HG02678 (cell line): ENCODE data around the gene GAPVD1.
"Not testable (repeated sequence)": the region's sequence is repeated elsewhere in the genome, so short reads cannot be mapped to it uniquely, and the experiment has no call there.

ENCODE experiments used
- ATAC-seq: cut with Tn5 transposase; IDR thresholded peaks from one replicate; pipeline ENCODE4 v1.9.1; 2021; ENCODE audit warnings: mild to moderate bottlenecking, moderate library complexity; ENCODE audit not compliant: unreplicated experiment

The GAPVD1 gene

DNA sequence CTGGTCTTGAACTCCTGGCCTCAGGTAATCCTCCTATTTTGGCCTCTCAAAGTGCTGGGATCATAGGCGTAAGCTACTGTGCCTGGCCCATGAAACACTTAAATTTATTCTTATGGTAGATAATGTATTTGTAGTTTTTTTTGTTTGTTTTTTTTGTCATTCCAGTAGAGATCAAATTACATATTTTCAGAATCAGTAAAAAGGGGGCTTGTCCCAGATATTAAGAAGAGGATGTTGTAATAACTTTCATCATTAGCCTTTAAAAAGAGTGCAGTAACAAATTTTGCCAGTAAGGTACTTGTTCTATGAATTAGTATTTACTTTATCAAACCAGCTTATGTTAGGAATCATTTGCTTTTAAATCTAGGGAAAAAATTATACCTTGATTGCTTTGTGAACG lies 42.6 kb downstream of the GAPVD1 start:
- no peak for ATAC-seq

DNA sequence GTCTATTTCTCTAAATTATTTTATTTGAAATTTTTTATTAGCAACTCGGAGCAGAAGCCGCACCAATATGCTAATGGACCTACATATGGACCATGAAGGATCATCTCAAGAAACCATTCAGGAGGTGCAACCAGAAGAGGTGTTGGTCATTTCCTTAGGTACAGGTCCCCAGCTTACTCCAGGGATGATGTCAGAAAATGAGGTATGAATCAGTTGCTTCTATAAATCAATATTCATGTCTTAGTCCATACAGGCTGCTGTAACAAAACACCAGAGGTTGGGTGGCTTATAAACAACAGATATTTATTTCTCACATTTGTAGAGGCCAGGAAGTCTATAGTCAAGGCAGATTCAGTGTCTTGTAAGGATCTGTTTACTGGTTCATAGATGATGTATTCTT lies 50.8 kb downstream of the GAPVD1 start:
- no peak for ATAC-seq

DNA sequence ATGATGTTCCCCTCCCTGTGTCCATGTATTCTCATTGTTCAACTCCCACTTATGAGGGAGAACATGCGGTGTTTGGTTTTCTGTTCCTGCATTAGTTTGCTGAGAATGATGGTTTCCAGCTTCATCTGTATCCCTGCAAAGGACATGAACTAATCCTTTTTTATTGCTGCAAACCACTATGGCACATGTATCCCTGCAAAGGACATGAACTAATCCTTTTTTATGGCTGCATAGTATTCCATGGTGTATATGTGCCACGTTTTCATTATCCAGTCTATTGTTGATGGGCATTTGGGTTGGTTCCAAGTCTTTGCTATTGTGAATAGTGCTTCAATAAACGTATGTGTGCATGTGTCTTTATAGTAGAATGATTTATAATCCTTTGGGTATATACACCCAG lies 54.7 kb downstream of the GAPVD1 start:
- not testable (repeated sequence) for ATAC-seq

DNA sequence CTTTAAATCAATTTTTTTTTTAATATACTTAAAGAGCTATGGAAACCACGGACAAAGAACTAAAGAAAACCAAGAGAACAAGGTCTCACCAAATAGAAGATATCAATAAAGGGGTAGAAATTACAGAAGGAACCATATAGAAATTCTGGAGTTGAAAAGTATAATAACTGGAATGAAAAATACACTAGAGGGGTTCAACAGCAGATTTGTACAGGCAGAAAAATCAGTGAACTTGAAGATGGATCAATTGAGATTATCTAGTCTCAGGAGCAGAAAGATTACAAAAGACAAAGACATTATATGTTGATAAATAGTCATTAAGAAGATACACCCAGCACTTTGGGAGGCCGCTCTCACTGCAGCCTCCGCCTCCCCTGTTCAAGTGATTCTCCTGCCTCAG lies 56.1 kb downstream of the GAPVD1 start:
- ATAC-seq: no peak

DNA sequence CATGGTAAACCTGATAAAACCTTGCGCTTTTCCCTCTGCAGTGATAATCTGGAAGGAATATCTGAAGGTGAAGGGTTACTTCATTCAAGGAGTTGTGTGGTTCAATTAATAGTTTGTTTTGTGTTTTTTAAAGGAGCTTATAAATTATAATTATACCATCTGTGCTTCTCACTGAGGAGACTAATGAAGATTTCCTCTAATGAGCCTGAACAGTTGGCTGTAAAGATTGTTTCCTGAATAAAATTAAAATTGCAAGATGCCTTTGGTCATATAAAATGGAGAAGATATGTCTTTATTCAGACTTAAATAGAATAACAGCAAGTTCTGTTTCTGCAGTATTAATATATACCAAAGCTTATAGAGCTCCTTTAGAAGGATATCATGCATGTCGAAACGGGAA lies 59.9 kb downstream of the GAPVD1 start:
- no peak for ATAC-seq

DNA sequence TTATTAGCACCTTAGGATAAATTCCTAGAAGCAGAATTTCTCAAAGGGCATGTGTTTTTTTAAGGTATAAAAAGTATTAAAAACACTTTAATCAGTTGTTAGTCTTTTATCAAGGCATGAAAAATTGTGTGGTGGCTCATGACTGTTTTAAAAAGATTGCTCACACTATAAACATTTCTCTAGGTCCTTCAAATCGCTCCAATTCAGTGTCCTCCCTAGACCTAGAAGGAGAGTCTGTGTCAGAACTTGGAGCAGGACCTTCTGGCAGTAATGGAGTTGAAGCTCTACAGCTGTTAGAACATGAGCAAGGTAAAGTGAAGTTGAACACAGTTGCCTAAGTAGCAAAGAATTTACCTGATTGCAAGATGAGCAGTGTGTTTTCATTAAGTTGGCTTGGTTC lies 62.0 kb downstream of the GAPVD1 start:
- ATAC-seq: no peak

DNA sequence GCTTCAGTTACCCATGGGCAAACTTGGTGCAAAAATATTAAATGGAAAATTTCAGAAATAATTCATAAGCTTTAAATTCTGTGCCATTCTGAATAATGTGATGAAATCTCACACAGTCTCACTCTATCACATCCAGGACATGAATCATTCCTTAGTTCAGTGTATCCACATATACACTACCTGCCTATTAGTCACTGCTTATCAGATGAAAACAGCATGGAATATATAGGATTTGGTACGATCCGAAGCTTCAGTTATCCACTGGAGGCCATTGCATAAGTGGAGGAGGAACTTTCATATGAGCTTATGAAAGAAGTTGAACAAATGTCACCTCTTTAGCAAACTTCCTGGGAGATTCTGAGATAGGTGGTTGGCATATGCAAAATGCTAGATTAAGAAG lies 64.2 kb downstream of the GAPVD1 start:
- ATAC-seq: no peak

DNA sequence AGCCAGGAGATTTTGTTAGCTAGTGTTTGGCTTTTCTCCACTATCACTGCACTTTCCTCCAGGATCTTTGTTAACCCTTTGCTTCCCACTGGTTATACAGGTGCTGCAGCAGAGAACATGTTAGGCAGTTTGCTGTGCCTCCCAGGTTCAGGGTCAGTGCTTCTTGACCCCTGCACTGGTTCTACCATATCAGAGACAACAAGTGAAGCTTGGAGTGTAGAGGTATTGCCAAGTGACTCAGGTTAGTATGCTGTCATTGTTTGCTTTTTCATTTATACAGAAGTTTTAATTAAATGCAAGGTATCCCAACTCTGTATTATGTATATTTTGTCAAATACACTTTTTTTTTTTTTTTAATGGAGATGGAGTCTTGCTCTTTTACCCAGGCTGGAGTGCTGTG lies 68.4 kb downstream of the GAPVD1 start:
- ATAC-seq: no peak

DNA sequence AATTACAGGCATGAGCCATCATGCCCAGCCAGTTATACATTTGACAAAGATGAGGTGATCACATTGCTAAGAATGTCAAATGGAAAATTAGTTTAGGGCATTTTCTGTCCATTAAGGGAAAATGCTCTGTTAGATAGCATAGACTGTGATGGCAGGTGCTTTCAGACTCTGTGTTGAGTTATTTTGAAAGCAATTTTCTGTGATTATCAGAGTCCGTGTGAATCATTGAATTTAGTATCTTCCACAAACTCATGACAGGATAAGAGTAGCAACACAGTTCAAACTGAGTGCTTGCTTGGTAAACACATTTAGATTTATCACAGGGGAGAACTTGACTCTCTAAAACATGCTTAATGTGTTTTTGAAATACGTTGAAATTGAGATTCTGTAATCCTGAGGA lies 69.0 kb downstream of the GAPVD1 start:
- ATAC-seq: no peak

DNA sequence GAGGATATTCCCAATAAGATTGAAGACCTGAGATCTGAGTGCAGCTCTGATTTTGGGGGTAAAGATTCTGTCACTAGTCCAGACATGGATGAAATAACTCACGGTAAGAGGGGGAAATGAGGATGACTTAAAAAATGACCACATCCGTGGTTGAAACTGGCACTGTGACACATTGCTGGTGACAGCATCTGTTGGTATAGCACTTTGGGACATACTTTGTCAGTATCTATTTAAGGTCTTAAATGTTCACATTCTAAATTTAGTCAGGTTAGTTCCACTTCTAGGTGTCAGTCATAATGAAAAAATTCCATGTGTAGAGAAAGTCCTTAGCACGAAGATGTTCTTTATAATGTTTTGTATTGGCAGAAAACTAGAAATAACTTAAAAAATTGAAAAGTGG lies 70.9 kb downstream of the GAPVD1 start:
- ATAC-seq: no peak

DNA sequence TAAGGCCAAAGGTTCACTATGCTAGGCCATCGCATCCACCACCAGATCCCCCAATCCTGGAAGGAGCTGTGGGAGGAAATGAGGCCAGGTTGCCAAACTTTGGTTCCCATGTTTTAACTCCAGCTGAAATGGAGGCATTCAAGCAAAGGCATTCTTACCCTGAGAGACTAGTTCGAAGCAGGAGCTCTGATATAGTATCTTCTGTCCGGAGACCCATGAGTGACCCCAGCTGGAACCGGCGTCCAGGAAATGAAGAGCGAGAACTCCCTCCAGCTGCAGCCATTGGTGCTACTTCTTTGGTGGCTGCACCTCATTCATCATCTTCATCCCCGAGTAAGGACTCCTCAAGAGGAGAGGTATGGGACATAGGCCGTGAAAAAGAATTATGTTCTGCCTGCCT lies 75.6 kb downstream of the GAPVD1 start:
- ATAC-seq: no peak

DNA sequence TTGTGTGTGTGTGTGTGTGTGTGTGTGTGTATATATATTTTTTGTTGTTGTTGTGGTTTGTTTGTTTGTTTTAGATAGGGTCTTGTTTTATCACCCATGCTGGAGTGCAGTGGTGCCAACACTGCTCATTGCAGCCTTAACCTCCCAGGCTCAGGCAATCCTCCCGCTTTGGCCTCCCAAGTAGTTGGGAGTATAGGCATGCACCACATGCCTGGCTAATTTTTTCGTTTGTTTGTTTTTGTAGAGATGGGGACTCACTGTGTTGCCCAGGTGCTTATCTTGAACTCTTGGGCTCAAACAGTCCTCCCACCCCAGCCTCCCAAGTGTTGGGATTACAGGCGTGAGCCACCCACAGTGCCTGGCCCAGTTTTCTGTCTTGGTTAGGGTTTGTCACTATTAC lies 77.3 kb downstream of the GAPVD1 start:
- no peak for ATAC-seq

DNA sequence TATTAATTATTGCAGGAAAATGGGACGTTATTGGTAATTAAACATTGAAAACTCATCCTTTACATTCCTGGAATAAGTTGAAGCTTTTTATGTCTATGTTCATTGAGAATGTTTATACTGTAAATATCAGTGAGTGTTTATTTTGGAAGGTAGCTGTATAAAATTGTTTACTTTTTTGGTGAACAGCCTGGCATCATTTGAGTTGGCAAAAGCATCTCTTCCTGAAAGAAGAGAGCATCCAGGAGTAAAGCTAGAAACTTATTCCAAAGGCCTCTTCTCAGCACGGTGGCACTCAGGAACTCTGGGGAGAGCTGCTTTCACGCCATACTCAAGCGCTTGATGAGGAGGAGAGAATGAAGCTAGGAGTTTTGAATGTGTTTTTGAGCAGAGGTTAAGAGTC lies 79.9 kb downstream of the GAPVD1 start:
- ATAC-seq: no peak

DNA sequence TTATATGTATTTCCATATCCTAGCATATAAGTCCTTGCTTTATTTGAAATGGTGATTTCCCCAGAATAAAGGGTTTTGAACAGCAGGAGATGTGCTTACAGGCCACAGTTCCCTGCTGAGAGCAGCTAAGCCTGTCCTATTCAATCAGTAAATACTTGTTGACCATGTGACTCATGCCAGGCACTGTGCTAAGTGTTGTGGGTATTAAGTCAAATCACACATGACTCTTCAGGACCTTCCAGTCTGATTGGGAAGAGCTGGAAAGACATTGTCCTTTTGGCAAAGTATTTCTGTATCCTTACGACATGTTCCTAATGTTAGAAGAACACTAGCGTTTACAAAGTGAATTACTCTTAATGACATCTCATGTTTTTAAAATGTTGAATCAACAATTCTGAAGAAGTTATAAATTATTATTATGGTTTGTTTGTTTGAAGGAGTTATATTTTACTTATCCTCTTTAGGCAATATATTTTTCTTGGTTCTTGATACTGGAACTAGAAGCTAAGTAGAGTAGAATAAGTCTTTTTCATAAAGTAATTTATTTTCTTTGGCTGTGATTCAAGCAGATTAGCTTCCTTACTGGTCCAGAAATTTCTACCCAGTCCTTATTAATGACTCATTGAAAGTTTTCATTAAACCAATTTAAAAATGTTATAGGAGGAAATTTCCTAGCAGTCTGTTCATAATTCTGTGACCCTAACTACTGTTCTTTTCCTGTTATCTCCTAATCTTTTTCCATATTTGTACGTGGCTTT lies 82.1 kb downstream of the GAPVD1 start:
- no peak for ATAC-seq

DNA sequence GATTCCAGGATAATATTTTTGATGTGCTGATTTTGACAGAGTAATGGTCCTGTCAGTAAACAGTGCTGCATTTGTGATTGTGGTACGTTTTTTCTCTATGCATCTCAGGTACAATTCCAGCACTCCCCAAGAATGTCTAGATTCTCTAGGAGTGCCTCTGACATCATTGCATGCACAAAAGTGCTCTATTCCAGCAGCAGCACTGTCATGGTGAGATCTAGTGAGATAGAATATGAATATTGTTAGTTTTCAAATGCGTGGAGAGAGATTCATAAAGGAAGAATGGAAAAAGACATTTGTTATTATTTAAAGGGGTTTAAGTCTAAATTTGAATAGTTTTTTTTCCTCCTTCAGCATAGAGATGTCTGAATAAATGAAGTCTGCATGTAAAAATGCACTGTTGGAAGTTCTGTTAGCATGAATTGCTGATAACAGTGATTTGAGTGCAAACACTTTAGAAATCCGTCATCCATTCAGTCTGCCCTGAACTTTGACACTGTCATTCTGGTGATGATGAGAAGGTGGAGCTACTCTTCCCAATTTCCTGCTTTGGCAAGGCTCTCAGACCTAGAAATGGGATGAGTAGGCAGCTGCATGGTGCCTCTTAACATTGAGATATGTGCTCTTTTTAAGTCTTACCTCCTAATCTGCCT lies 84.6 kb downstream of the GAPVD1 start:
- no peak for ATAC-seq

DNA sequence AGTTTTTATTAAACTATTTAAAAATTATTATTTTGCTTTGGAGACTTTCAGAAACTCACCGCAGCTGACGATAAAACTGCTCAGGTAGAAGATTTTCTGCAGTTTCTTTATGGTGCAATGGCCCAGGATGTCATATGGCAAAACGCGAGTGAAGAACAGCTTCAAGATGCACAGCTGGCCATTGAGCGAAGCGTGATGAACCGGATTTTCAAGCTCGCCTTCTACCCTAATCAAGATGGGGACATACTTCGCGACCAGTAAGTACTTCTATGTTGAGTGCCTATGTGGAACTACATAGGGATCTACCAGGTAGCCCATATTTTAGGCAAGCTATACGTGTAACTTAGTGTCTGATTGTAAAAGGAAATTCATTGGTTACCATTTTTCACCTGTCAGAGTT lies 94.0 kb downstream of the GAPVD1 start:
- ATAC-seq: no peak

DNA sequence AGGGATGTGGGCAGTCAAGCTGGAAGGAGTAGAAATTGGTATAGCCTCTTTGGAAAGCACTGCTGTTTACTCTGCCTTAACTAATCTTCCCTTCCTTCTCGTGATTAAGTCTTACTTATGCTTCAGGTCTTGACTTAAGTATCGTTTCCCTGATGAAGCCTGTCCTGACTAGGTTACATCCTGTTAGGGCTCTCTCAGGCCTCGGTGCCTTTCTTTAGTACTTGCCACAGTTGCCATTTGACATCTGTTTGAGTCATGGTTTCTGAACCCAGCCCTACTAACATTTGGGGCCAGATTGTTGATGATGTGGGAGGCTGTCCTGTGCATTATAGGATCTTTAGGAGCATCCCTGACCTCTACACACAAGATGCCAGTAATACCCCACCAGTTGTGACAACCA lies 94.4 kb downstream of the GAPVD1 start:
- ATAC-seq: no peak

DNA sequence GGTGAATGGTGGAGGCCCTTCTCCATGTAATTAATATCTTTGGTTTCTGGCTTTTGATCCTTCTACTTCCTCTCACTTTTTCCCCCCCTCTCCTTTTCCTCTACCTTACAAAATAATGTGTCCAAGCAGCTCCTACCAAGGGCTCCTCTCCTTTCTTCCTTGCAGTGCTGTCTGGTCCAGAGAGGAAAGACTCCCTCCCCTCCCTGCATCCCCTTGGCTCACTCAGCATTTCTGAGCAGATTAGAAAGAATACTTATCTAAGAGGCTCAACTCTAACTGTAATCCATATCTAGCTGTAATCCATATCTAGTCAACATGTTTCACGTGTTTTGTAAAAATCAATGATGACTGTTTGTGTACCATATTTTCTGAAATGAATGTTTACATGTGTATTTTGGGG lies 97.4 kb downstream of the GAPVD1 start:
- no peak for ATAC-seq

DNA sequence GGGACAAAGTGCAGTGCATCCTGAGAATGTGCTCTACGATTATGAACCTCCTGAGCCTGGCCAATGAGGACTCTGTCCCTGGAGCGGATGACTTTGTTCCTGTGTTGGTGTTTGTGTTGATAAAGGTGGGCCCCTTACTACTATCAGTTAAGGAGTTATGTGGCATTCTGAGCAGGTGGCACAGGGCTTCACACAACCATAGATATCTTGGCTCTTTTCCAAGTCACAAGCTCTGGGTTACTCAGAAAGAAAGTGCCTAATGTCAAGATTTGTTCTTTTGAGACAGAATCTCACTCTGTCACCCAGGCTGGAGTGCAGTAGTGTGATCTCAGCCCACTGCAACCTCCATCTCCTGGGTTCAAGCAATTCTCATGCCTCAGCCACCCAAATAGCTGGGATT lies 99.0 kb downstream of the GAPVD1 start:
- no peak for ATAC-seq

DNA sequence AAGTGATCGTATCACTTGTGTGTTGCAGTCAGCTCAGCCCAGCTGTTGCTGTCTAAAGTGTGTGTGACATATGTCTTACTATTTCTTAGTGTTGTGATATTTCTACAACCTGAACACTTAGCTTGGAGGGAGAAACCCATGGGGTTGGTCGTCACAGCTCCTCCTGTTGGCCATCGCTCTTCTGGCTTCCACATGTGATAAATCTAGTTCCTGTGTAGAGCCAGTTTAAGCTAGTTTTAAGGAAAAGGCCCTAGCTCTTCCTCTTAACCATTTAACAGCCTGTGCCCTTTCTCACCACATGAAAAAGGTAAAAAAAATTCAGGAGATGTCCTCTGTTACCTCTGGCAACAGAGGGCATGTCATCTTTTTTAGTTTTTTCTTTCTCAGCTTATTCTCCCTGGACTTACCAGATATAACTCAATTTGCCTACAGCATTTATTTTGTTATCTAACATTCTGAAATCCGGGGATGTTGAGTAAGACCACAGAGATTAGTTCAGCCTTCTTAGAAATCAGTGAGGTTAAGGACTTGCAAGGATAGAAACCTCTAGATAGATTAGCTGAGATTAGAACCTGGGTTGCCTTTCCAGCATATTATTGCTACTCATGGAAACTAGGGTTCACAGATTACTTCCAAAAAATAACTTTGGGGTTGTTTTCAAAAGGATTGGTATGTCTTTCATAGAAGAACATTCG lies 100.4 kb downstream of the GAPVD1 start:
- no peak for ATAC-seq

DNA sequence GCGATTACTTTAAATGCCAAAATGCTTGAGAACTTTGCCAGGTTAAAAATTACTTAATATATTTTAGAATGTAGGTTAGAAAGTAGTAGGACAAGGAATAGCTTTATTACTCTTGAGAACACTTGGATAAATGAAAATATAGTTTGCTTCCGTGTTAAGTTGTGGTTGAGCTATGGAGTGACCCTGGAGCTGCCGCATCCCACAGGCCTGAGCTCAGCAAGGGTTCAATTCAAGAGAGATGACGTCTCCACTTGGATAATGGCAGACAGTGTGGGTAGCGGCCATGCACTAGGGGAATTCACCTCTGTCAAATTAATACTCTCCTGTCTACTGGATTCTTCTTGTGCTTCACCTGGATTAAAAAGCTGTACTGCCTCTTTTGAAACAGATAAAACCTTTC lies 105.0 kb downstream of the GAPVD1 start:
- ATAC-seq: no peak

DNA sequence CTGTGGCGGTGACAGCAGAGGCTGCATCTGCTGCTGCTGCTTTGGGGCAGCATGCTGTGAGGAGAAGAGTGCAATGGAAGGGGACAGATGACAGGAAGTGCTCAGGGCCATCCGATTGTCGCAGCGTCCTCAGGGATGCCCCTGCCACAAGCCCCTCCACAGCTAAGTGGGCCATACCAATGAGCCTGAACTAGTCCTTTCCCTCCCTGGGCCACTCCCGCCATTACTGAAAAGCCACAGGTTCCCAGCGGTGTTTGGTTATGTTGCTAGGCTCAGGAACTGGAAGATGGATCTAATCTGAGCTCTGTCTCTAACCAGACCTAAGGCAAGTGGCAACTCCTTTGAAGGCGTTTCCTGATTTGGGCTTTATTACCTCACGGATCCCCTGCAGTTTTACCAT lies 109.2 kb downstream of the GAPVD1 start:
- no peak for ATAC-seq
